Thymus (tissue), 11 donors: ENCODE data around the gene UBE2F. TPM values are rescaled to one million over a fixed set of nuclear protein-coding genes. Genes with fewer than 3 reads are reported as not detected.

ENCODE experiments used
- DNase-seq, 9 donors: peaks; one replicate each; pipeline ENCODE4 v3.0.0-alpha.2; 2013; ENCODE audit warnings: low spot score in 9 of 9, low read depth in 6 of 9, missing footprints in 1 of 9
- H3K27ac ChIP-seq, 2 donors: one replicate each; pipeline ENCODE4 v1.5.1; 2013; ENCODE audit warnings: control low read depth in 1 of 2, low read depth in 1 of 2, low read length in 1 of 2, mild to moderate bottlenecking in 1 of 2, moderate library complexity in 1 of 2
- H3K27me3 ChIP-seq, 2 donors: one replicate each; pipeline ENCODE4 v1.5.1; 2013; ENCODE audit warnings: low read length in 1 of 2; ENCODE audit not compliant: control insufficient read depth in 2 of 2, insufficient read depth in 1 of 2
- H3K36me3 ChIP-seq, 2 donors: one replicate each; pipeline ENCODE4 v1.5.1; 2013; ENCODE audit warnings: low read length in 1 of 2, mild to moderate bottlenecking in 1 of 2, moderate library complexity in 1 of 2; ENCODE audit not compliant: control insufficient read depth in 2 of 2, insufficient read depth in 2 of 2
- H3K4me1 ChIP-seq, 2 donors: one replicate each; pipeline ENCODE4 v1.5.1; 2013; ENCODE audit warnings: low read length in 2 of 2; ENCODE audit not compliant: control insufficient read depth in 2 of 2, insufficient read depth in 2 of 2
- H3K4me3 ChIP-seq, 2 donors: one replicate each; pipeline ENCODE4 v1.5.1; 2013; ENCODE audit warnings: low read length in 2 of 2, control low read depth in 1 of 2, mild to moderate bottlenecking in 1 of 2
- H3K9me3 ChIP-seq, 2 donors: one replicate each; pipeline ENCODE4 v1.5.1; 2013; ENCODE audit warnings: low read length in 1 of 2, mild to moderate bottlenecking in 1 of 2; ENCODE audit not compliant: control insufficient read depth in 2 of 2, insufficient read depth in 1 of 2
- WGBS: extraction: QIAGEN DNeasy Blood & Tissue Kit; methylation state at CpG from one replicate; pipeline ENCODE4 v1.1.7; 2013; 5-methylcytosine and 5-hydroxymethylcytosine counted together
- polyA plus RNA-seq: library from polyadenylated mRNA; stranded (reverse); fragments of 200-250 nt; gene quantifications from one replicate; pipeline ENCODE4 v1.2.3, GENCODE V29; 2013
- total RNA-seq: library from RNA; stranded (reverse); fragments of 120-200 nt; gene quantifications from one replicate; pipeline ENCODE4 v1.2.4, GENCODE V29; 2013
- donor health status: healthy.

Gene UBE2F
- total and polyA plus RNA-seq, 2 donors, result 50.7 to 77.8 TPM

- H3K27me3 ChIP-seq, result no peaks in the 10 kb centered on the region
- no peak for DNase-seq
- H3K9me3 ChIP-seq, result no peaks in the 10 kb centered on the region
- WGBS, result 99% methylated on average over 2 of the region's 2 CpGs
- no peak overlapping the region for H3K4me3 ChIP-seq
- H3K27ac ChIP-seq, result no peak overlapping the region
- H3K4me1 ChIP-seq, result peaks cover 0 to 21% of the 10 kb centered on the region in 2 donors
- peaks cover 10 to 15% of the 10 kb centered on the region in 2 donors for H3K36me3 ChIP-seq
Observed at GRCh38 chr2:238023608-238024007, 56.8 kb downstream of the UBE2F start.

- 91% methylated on average over 8 of the region's 8 CpGs for WGBS
- peak in 2 of 9 donors; percentile 8 to 32 for DNase-seq
- Histone ChIP-seq H3K27ac (no peak overlapping the region), H3K36me3 (peaks cover 12 to 19% of the 10 kb centered on the region in 2 donors), H3K9me3 (no peaks in the 10 kb centered on the region), H3K4me1 (peaks cover 0 to 21% of the 10 kb centered on the region in 2 donors), H3K4me3 (no peak overlapping the region), H3K27me3 (no peaks in the 10 kb centered on the region)
Observed at GRCh38 chr2:238024986-238025385, 58.2 kb downstream of the UBE2F start.

- WGBS, result 97% methylated on average over 9 of the region's 9 CpGs
- DNase-seq, result no peak
Observed at GRCh38 chr2:238025741-238026360, 59.0 kb downstream of the UBE2F start.

GRCh38 chr2:238027058-238027457 lies 60.2 kb downstream of the UBE2F start:
- no peak for DNase-seq
- no peaks in the 10 kb centered on the region for H3K27me3 ChIP-seq
- no peak overlapping the region for H3K4me3 ChIP-seq
- 83% methylated on average over 4 of the region's 4 CpGs for WGBS
- H3K36me3 ChIP-seq, result peaks cover 16 to 27% of the 10 kb centered on the region in 2 donors
- H3K4me1 ChIP-seq, result peaks cover 0 to 16% of the 10 kb centered on the region in 2 donors
- H3K27ac ChIP-seq, result no peak overlapping the region
- no peaks in the 10 kb centered on the region for H3K9me3 ChIP-seq

More at GRCh38 chr2:238025741-238026360, 59.0 kb downstream of the UBE2F start:
- Histone ChIP-seq H3K27ac (no peak overlapping the region), H3K4me1 (peaks cover 0 to 18% of the 10 kb centered on the region in 2 donors), H3K4me3 (no peak overlapping the region), H3K36me3 (peaks cover 13 to 23% of the 10 kb centered on the region in 2 donors), H3K27me3 (no peaks in the 10 kb centered on the region), H3K9me3 (no peaks in the 10 kb centered on the region)

DNA sequence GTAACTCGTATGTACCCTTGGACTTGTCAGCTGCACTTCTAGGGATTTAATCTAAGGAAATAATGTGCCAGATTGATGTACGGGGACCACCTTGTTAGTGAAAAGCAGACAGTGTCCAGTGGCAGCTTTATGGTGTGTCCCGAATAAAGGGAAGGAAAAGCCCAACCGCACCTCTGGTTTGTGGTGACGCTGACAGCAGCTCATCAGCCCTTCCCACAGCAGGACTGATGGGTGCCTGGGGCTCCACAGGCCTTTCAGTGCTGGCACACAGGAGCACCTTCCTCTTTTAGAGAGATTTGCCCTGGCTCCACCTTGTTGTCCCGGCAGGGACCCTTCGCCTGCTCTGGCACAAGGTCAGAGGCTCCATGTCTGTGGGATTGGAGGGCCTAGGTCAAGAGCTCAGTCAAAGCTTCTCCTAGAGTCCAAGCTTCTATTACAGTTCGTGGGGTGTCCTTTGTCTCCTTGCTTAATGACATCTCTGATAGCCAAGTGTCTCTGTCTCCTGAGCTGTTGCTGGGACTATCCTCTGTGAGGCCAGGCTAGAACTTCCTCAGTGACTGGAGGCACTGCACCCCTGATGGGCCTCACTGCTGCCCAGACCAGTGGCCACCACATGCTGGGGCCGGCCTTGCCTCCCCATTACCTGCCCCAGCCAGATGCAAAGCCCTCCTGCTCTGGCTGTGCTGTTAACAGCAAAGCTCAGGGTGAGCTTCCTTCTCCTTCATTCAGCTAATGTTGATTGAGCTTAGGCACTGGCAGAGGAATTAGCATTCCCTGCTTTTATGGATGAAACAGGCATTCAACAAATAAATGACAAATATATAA lies 61.0 kb downstream of the UBE2F start:
- H3K36me3 ChIP-seq, result peaks cover 16 to 27% of the 10 kb centered on the region in 2 donors
- 47% methylated on average over 9 of the region's 9 CpGs for WGBS
- no peak overlapping the region for H3K4me3 ChIP-seq
- no peak overlapping the region for H3K27ac ChIP-seq
- no peaks in the 10 kb centered on the region for H3K27me3 ChIP-seq
- no peak for DNase-seq
- H3K9me3 ChIP-seq, result no peaks in the 10 kb centered on the region
- peaks cover 0 to 13% of the 10 kb centered on the region in 2 donors for H3K4me1 ChIP-seq

- Histone ChIP-seq H3K36me3 (peaks cover 19 to 27% of the 10 kb centered on the region in 2 donors), H3K4me1 (peaks cover 2 to 7% of the 10 kb centered on the region in 2 donors), H3K9me3 (no peaks in the 10 kb centered on the region), H3K27ac (no peak overlapping the region), H3K27me3 (no peaks in the 10 kb centered on the region), H3K4me3 (no peak overlapping the region)
- 99% methylated on average over 3 of the region's 3 CpGs for WGBS
- no peak for DNase-seq
Observed at GRCh38 chr2:238029853-238030252, 63.0 kb downstream of the UBE2F start.

DNA sequence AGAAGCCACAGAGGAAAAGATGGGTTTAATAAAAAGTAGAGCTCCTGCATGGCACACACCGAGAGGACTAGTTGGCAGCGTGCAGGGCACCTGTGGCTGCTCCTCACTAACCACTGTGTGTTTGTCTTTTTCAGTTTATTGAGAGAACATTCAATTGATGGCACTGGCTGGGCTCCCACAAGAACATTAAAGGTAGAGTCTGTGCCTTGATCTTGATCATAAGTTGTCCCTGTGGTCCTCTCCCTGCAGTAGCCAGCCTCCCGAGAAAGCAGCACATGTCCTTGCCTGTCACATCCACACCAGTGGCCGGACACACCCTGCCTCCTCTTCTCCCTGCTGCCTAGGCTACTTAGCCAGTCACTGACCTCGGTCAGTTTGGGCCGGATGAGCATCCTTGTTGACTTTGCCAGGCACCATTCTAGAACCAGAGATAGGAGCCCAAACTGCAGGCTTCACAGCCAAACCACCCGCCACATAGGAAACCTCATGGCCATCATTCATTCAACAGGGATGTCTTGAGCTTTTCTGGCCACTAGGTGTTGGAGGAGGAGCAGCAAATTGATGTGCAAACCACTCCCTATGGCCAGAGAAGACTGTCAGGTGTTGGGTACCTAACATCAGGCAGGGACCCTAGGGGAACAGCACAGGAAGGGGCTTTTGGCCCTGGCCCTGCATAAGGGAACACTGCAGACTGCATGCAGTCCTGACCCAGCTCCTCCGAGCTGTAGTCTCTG lies 63.8 kb downstream of the UBE2F start:
- 93% methylated on average over 8 of the region's 8 CpGs for WGBS
- no peaks in the 10 kb centered on the region for H3K27me3 ChIP-seq
- no peak overlapping the region for H3K27ac ChIP-seq
- H3K9me3 ChIP-seq, result no peaks in the 10 kb centered on the region
- no peak for DNase-seq
- peaks cover 2 to 7% of the 10 kb centered on the region in 2 donors for H3K4me1 ChIP-seq
- no peak overlapping the region for H3K4me3 ChIP-seq
- H3K36me3 ChIP-seq, result peaks cover 19 to 24% of the 10 kb centered on the region in 2 donors

GRCh38 chr2:238031751-238032150 lies 64.9 kb downstream of the UBE2F start:
- DNase-seq, result no peak
- no peak overlapping the region for H3K27ac ChIP-seq
- 94% methylated on average over 4 of the region's 4 CpGs for WGBS
- H3K4me1 ChIP-seq, result peaks cover 2 to 7% of the 10 kb centered on the region in 2 donors
- no peak overlapping the region for H3K4me3 ChIP-seq
- peaks cover 19 to 24% of the 10 kb centered on the region in 2 donors for H3K36me3 ChIP-seq
- H3K27me3 ChIP-seq, result no peaks in the 10 kb centered on the region
- no peaks in the 10 kb centered on the region for H3K9me3 ChIP-seq
